OCI-LY7 (cell line): ENCODE measurements around the gene CACNA2D4.

ENCODE experiments used
- CTCF ChIP-seq: fragments of 200-600 bp; sonication (generic); conservative IDR thresholded peaks from 2 replicates; pipeline ENCODE4 v1.5.1; 2014; ENCODE audit warnings: mild to moderate bottlenecking, antibody characterized with exemption, low read length, moderate library complexity, mixed read lengths
- EZH2phosphoT487 ChIP-seq: fragments of 200-600 bp; sonication (generic); IDR thresholded peaks from 2 replicates; pipeline ENCODE4 v1.6.1; 2018; ENCODE audit warnings: low read depth, borderline replicate concordance, mild to moderate bottlenecking, mixed run types, antibody characterized with exemption, low read length, moderate library complexity, mixed read lengths

DNA sequence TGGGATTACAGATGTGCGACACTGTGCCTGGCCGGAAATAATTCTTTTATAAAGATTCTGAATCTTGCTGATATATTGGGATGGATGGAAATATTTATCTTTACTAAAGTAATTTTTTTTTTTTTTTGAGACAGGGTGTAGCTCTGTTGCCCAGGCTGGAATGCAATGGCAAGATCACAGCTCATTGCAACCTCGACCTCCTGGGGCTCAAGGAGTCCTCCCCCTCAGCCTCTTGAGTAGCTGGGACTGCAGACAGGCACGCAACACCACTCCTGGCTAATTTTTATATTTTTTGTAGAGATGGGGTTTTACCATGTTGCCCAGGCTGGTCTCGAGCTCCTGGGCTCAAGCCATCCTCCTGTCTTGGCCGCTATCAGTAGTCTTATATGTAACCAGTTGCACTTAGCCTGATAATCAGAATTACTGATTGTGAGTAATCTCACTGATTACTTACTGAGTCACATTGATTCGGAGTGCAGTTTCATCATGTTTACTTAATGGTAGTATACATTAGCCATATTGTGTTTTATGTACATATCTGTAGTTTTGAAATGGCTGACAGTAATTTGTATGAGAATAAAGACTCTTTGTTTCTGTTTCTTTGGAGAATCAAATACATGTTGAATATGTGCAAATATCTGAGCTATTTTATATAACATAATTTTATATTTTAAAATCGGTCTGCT is 148.5 kb downstream of the CACNA2D4 start:
- TF ChIP-seq CTCF (no peak), EZH2phosphoT487 (no peak)
